ENCODE data around the gene ACKR2.
"Not testable (repeated sequence)": the region's sequence is repeated elsewhere in the genome, so short reads cannot be mapped to it uniquely, and the experiment has no call there.

ACKR2 gene

DNA sequence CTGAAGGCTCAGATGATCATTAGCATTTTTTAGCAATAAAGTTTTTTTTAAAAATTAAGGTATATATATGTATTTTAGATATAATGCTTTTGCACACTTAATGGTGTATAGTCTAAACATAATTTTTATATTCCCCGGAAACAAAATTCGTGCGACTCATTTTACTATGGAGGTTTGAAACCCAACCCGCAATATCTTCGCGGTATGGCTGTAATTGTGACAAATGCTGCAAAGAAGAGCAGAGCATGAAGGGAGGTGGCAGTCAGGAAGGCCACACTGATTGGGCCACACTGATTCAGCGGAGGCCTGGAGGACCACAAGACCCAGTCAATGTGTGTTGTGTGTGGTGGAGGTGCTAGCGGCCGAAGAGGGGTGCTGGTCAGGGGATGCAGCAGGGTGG lies 70.9 kb downstream of the ACKR2 start:
- H3K4me3 ChIP-seq (ENCODE audit: low read depth, low read length): peak overlapping the region; percentile 55
- DNase-seq (ENCODE audit: low read depth, low spot score): no peak
- in situ Hi-C loops (cut with HindIII; ENCODE audit: low sequenced_read_pairs): no loop called here
- TF ChIP-seq, protein P1, sequence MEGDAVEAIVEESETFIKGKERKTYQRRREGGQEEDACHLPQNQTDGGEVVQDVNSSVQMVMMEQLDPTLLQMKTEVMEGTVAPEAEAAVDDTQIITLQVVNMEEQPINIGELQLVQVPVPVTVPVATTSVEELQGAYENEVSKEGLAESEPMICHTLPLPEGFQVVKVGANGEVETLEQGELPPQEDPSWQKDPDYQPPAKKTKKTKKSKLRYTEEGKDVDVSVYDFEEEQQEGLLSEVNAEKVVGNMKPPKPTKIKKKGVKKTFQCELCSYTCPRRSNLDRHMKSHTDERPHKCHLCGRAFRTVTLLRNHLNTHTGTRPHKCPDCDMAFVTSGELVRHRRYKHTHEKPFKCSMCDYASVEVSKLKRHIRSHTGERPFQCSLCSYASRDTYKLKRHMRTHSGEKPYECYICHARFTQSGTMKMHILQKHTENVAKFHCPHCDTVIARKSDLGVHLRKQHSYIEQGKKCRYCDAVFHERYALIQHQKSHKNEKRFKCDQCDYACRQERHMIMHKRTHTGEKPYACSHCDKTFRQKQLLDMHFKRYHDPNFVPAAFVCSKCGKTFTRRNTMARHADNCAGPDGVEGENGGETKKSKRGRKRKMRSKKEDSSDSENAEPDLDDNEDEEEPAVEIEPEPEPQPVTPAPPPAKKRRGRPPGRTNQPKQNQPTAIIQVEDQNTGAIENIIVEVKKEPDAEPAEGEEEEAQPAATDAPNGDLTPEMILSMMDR (IDR thresholded peaks at IDR 0.05; ENCODE audit: low read depth, low read length): no peak

DNA sequence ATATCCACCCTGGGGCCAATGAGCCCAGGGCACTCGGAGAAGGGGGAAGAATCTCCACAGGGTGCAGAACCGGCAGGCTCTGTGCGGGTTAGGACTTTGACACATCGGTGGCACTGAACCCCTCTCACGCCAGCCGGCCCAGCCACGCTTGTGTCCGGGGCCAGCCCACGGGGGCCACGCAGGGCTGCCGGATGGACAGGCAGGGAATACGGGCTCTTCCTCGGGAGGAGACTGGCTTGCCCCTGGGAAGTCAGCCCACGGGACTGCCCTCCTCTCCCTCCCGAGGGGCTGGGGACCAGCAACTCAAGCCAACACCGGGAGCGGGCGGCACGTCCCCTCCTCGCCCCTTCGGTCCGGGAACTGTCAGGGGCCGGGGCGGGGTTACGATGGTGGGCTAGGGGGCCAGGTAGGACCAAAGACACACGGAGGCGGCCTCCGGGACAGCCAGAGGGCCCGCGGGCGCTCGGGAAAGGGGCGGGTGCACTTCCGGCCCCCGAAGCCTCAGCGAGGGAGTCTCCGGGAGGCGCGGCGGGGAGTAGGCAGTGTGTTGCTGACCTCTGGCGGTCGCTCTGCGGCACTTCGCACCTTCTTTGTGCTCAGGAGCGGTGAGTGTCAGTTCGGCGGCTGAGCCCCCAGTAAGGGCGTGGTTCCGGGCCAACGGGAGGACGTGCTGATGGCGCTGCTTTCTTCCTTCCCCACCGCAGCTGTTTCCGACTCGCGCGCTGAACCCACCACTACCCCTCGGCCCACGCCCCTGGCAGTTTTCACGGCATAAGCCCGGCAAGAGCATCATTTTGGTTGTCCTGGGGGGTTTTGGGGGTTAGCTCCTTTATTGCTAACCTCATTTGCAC lies 71.6 kb downstream of the ACKR2 start:
- peak; percentile 70 for DNase-seq (ENCODE audit: low read depth, low spot score)
- in situ Hi-C loops (cut with HindIII; ENCODE audit: low sequenced_read_pairs): no loop called here
- H3K4me3 ChIP-seq (ENCODE audit: low read depth, low read length): peak overlapping the region; percentile 55
- TF ChIP-seq, protein P1 (IDR thresholded peaks at IDR 0.05; ENCODE audit: low read depth, low read length): peak; percentile 84

DNA sequence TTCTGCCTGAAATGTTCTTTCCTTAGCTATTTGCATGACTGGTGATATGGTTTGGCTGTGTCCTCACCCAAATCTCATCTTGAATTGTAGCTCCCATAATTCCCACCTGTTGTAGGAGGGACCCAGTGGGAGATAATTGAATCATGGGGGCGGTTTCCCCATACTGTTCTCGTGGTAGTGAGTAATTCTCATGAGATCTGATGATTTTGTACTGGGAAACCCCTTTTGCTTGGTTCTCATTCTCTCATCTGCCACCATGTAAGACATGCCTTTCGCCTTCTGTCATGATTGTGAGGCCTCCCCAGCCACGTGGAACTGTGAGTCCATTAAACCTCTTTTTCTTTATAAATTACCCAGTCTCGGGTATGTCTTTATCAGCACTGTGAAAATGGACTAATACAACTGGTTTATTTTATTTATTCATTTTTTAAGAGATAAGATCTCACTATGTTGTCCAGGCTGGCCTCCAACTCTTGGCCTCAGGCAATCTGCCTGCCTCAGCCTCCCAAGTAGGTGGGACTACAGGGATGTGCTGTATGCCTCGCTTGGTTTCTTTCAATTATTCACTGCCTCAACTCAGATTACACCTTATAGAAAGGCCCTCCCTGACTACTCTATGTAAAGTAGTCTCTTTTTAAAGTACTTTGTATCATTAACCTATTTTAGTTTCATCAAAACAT lies 74.1 kb downstream of the ACKR2 start:
- DNase-seq (ENCODE audit: low read depth, low spot score); in situ Hi-C loops (cut with HindIII; ENCODE audit: low sequenced_read_pairs); H3K4me3 ChIP-seq (ENCODE audit: low read depth, low read length): not testable (repeated sequence)

DNA sequence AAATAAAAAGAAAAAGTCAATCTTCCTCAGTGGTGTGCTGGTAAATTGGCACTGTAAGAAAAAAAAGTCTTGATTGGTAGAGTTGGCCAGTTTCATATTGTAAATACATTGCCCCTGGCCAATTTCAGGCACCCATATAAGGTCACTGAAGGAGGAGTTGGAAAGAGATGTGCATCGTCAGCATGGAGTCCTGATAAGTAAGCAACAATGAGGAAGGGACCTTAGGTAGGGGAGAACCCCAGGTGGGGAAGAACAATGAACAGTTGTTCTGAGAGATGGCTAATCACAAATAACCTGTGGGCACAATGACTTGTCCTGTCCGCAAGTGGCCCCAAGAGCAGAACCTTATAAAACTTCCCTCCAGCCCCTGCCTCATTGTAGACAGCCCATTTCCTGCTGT lies 75.1 kb downstream of the ACKR2 start:
- no peak for DNase-seq (ENCODE audit: low read depth, low spot score)
- in situ Hi-C loops (cut with HindIII; ENCODE audit: low sequenced_read_pairs): no loop called here
- no peak overlapping the region for H3K4me3 ChIP-seq (ENCODE audit: low read depth, low read length)
- TF ChIP-seq, protein P1 (IDR thresholded peaks at IDR 0.05; ENCODE audit: low read depth, low read length): no peak

DNA sequence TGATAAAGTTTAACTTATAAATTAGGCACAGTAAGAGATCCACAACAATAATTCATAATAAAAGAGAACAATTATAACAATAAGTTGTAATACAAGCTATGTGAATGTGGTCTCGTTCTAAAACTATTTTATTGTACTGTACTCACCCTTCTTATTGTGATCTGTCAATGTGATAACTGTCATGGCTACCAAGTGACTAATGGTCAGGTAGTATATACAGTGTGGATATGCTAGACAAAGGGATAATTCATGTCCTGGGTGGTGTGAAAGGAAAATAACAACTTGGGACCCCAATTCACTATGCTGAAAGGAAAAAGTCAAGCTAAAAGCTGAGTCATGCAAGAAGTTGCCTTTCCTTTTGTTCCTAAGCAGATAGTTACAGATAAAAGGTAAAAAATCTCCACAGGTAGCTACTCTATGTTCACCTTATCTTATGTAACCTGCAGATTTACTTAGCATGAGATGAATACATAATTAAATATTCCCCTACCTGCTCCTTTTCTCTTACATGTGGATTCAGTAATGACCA lies 77.1 kb downstream of the ACKR2 start:
- in situ Hi-C loops (cut with HindIII; ENCODE audit: low sequenced_read_pairs): no loop called here

DNA sequence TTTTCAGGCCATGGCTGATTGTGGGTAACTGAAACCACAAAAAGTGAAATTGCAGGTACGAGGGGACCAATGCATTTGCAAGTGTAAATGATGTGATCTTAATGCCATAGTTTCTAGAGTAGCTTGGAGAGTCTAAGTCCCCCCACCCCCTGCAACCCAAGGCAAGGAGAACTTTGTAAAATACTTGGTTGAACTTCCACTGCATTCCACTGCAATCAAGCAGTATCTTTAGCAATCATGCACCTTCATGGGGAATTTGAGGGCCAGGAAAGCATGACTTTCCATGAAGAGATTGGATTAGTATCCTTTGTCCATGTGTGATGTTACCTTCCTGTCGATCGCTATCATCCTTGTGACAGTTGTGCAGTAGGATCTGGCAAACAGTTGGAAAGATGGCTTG lies 77.8 kb downstream of the ACKR2 start:
- TF ChIP-seq, protein P1 (IDR thresholded peaks at IDR 0.05; ENCODE audit: low read depth, low read length): no peak
- in situ Hi-C loops (cut with HindIII; ENCODE audit: low sequenced_read_pairs): no loop called here
- no peak overlapping the region for H3K4me3 ChIP-seq (ENCODE audit: low read depth, low read length)
- DNase-seq (ENCODE audit: low read depth, low spot score): no peak

More for the DNA sequence above, 77.1 kb downstream of the ACKR2 start:
- DNase-seq (ENCODE audit: low read depth, low spot score): no peak
- H3K4me3 ChIP-seq (ENCODE audit: low read depth, low read length): no peak overlapping the region
- TF ChIP-seq, protein P1 (IDR thresholded peaks at IDR 0.05; ENCODE audit: low read depth, low read length): no peak

DNA sequence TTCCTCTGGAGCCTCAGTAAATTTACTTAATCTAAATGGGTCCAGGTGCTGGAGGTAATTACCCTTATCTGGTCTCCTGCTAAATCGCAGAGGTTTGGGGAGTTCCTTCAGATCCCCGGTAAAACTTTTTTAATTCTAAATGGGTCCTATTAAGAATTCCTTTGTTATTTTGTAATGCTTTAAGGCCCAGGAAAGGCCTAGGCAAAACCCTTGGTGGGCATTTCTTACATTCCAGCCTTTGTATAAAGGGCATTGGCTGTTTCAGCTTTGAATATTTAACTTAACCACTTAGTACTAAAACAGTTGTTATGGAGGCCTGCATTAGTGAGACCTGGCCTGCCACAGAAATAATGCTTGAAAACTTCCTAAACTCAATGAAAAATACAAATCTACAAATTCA lies 81.8 kb downstream of the ACKR2 start:
- in situ Hi-C loops (cut with HindIII; ENCODE audit: low sequenced_read_pairs): no loop called here
- DNase-seq (ENCODE audit: low read depth, low spot score): no peak
- TF ChIP-seq, protein P1 (IDR thresholded peaks at IDR 0.05; ENCODE audit: low read depth, low read length): no peak
- H3K4me3 ChIP-seq (ENCODE audit: low read depth, low read length): no peak overlapping the region

Measured in astrocyte of the spinal cord (primary cell).